Vagina (tissue), 2 donors: ENCODE measurements around the gene FEM1B.

ENCODE experiments used
- POLR2A ChIP-seq, 2 donors: fragments of 450-650 bp; IDR thresholded peaks; one replicate each; pipeline ENCODE4 v1.6.1; 2017; ENCODE audit warnings: antibody characterized with exemption in 2 of 2, mild to moderate bottlenecking in 2 of 2, moderate library complexity in 2 of 2
- TF ChIP-seq, protein P1 (sequence below), 3 experiments: fragments of 450-650 bp in 2 of 3; fragments of 200-600 bp in 1 of 3; sonication (generic) in 1 of 3; IDR thresholded peaks; one replicate each; pipeline ENCODE4 v1.5.1; 2017 to 2019; ENCODE audit warnings: antibody characterized with exemption in 3 of 3, mild to moderate bottlenecking in 2 of 3, moderate library complexity in 2 of 3

DNA sequence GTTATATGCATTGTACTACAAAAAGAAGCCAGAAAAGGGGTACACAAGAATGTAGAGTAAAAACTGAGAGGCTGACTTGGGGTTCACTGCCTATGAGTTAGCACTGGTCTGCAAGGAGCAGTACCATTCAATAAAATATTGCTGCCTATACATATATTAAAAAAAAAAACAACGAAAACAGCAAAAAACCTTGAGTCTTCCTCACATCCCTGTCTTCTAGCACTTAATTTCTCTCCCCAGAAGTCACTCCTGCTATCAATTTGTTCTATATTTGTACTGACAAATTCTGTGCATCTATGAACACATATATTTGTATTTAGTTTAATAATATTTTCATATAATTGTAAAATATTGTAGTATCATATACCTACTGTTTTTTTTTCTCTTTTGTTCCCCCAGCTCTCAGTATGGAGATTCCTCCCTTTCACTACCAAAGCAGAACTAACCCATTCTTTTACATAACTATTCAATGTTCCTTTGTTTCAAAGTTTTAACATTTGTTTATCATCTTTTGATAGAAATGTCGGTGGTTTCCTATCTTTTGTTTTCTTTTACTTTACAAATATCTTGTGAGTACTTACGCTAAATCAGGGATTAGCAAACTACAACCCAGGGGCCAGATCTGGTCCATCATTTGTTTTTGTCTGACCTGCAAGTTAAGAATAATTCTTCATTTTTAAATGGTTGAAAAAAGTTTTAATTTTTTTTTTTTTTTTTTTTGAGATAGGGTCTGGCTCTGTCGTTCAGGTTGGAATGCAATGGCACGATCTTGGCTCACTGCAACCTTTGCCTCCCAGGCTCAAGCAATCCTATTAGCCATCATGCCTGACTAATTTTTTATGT lies 14.8 kb upstream of the FEM1B start:
- TF ChIP-seq, protein P1, sequence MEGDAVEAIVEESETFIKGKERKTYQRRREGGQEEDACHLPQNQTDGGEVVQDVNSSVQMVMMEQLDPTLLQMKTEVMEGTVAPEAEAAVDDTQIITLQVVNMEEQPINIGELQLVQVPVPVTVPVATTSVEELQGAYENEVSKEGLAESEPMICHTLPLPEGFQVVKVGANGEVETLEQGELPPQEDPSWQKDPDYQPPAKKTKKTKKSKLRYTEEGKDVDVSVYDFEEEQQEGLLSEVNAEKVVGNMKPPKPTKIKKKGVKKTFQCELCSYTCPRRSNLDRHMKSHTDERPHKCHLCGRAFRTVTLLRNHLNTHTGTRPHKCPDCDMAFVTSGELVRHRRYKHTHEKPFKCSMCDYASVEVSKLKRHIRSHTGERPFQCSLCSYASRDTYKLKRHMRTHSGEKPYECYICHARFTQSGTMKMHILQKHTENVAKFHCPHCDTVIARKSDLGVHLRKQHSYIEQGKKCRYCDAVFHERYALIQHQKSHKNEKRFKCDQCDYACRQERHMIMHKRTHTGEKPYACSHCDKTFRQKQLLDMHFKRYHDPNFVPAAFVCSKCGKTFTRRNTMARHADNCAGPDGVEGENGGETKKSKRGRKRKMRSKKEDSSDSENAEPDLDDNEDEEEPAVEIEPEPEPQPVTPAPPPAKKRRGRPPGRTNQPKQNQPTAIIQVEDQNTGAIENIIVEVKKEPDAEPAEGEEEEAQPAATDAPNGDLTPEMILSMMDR (IDR thresholded peaks at IDR 0.05), result no peak
- TF ChIP-seq POLR2A (IDR thresholded peaks at IDR 0.05), result no peak
